ENCODE measurements around the gene TRPC4AP. TPM values are rescaled to one million over a fixed set of nuclear protein-coding genes. Genes with fewer than 3 reads are reported as not detected.
"Not testable (repeated sequence)": the region's sequence is repeated elsewhere in the genome, so short reads cannot be mapped to it uniquely, and the experiment has no call there.

Gene TRPC4AP
- total RNA-seq, 1 donor from 2014 or later: 44.6 TPM

DNA sequence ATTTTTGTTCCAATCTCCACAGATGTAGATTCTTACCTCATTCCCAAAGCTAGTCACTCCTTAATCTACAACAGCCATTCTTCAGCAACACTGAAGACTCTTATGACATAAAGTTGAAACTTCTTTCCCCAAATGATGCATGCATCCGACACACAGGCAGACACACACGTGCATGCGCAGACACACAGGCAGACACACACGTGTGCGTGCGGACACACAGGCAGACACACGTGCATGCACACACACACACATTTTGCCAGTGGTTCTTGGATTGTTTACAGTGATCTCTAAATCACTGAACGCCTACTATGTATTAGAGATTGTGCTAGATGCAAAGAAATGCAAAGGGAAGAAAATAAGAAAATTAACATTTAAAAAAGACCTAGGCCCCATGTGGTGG lies 9.0 kb upstream of the TRPC4AP start:
- no peak for DNase-seq

DNA sequence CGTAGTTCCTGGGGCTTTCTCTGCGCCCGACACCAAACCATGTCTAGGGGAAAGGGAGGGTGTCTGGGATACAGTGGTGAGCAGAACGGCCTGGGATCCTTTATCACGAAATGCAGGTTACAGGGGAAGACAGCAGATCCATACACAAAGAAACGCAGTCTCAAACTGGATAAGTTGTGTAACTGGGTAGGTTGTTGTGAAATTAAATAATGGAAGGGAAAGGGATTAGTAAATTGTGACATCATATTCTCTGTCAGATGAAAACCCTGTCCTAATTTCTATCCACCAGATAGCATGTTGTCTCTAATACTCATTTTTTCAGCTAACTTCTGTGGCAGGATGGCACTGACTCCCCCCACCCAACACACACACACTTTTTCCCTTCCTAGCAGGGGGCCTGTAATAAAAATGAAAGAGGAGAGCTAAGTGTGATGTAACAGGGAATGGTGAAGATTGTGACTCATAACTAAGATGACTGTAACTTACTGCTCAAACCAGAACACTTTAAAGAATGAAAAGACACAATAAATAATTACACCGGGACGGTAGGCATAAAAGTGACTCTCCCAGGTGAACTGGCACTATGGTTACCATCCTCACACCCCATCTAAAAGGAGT lies 769 bp upstream of the TRPC4AP start:
- no peak for DNase-seq

DNA sequence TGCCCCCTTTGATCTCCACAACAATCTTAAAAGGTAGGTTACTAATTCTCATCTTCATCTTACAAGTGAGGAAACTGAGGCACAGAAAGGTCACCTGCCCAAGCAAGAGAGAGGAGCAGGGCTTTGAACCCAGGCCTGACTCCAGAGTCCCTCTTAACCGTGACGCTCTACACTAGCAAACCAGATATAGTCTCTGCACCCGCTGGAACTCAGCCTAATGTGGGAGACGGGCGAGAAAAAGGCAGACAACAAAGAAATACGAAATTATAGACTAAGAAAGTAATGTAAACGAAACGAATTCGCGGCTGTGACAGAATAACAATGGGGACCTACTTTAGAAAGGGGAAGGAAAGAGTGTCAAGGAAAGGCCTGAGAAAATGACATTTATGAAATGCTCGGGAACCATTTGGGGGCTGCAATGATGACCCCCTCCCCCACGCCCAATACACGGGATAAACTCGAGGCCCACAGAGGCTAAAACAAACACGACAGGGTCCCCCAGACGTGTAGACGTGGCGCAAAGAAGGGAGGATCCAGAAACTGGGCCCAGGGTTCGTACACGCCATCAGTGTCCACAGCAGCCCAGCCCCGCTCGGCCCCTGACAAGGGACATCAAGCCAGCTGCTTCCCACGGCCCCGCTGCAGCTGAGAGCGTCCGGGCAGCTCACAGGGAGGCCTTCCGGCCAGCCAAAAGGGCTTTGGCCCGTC lies 637 bp downstream of the TRPC4AP start:
- DNase-seq: no peak

DNA sequence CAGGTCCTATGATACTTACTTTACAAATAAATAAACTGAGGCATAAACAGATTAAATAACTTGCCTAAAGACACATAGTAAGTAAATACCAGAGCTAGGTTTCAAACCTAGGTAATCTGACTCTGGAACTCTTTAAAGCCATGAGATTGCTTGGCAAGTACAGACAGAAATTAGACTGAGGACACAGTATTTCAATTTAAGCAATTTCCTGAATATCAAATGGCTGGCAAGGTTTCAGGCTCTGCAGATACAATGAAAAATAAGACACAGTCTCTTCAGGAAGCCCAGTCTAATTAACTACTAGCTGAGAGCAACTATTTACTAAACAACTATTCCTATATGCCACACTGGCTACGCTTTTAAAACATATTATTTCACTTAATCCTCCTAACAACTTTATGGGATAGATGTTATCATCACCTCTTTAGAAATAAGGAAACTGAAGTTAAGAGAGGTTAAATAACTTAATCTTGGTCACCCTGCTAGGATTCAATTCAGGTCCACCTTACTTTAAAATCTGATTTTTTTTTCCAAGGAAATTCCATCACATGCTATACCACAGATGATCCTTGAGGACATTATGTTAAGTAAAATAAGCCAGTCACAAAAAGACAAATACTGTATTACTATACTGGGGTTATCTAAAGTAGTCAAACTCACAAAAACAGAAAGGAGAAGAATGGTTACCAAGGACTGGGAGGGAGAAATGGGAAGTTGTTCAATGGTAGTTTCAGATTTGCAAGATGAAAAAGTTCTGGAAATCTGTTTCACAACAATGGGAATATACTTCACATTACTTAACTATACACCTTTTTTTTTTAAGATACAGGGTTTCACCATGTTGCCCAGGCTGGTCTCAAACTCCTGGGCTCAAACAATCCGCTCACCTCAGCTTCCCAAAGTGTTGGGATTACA lies 4.1 kb downstream of the TRPC4AP start:
- DNase-seq: no peak

DNA sequence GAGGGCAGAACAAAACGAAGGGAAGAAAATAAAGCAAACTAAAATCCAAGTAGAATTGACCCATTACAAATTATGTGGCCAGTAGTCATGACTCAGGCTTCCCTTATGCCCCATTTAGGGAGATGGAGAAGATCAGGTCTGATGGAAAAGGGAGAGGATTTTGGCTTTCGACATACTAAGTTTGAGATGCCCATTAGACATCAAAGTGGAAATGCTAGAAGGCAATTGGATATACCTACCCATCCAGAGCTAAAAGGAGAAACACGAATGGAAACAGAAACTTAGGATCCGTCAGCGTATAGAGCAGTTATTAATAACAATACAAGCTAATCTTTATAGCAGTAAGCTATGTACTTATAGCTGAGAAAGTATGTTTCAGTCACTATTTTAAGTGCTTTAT lies 4.8 kb downstream of the TRPC4AP start:
- no peak for DNase-seq

DNA sequence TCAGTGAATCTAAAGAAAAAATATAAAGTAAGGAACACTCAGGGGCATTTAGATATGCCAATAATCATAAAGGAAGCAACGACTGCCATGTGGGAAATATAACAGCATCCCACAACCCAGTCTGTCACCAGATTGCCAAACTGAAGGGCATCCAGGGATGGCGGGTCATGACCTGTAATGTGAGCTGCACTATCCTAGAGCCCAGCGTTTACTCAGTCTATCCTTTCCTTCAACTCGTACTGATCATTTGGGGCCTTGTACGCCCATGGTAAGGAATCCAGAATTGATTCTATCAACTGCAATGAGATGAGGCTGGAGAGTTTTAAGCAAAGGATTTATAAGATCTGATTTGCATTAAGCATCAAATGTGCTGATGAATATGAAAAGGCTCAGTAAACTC lies 5.3 kb downstream of the TRPC4AP start:
- DNase-seq: no peak

DNA sequence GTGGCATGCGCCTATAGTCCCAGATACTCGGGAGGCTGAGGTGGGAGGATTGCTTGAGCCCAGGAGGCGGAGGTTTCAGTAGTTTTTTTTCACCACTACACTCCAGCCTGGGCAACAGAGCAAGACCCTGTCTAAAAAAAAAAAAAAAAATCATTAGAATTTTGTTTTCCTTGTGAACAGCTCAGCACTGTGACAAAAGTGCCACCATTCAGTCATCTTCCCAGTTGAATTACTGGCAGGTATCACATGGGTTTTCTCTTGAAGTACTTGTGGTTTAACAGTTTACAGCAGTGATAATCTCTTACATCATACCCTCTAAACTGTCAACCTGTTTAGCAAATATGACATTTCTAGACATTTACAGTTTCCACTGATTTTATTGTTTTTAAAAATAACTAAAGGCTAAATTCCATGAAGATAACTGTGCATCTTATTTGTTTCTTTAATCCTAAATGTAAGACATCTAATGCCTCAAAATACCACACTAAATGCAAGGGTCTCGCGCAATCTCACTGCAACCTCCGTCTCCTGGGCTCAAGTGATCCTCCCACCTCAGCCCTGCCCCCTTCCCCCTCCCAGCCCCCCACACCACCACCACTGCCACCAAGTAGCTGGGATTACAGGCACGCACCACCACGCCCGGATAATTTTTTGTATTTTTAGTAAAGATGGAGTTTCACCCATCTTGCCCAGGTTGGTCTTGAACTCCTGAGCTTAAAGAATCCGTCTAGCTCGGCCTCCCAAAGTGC lies 7.0 kb downstream of the TRPC4AP start:
- DNase-seq: no peak

DNA sequence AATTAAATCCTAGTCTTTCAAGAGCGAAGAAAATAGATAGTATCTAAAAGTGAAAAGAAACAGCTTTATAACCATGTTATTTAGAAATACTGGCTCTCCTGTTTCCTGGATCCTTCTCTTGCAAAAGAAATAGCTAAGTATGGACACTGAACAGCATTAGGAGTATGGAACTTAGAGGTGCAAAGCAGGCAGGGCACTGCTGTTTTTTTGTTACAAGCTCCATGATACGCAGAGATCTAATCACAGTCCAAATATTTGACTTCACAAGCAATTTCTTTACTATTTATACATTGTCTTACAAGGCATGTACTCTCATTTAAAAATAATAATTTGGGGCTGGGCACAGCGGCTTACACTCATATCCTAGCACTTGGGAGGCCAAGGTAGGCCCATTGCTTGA lies 7.6 kb downstream of the TRPC4AP start:
- DNase-seq: no peak

DNA sequence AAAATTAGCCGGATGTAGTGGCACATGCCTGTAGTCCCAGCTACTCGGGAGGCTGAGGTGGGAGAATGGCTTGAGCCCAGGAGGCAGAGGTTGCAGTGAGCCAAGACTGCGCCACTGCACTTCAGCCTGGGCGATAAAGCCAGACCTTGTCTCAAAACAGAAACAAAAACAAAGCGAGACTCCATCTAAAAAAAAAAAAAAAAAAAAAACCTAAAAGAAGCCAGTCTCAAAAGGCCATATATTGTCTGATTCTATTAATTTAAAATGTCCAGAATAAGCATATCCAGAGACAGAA lies 12.3 kb downstream of the TRPC4AP start:
- DNase-seq: not testable (repeated sequence)

DNA sequence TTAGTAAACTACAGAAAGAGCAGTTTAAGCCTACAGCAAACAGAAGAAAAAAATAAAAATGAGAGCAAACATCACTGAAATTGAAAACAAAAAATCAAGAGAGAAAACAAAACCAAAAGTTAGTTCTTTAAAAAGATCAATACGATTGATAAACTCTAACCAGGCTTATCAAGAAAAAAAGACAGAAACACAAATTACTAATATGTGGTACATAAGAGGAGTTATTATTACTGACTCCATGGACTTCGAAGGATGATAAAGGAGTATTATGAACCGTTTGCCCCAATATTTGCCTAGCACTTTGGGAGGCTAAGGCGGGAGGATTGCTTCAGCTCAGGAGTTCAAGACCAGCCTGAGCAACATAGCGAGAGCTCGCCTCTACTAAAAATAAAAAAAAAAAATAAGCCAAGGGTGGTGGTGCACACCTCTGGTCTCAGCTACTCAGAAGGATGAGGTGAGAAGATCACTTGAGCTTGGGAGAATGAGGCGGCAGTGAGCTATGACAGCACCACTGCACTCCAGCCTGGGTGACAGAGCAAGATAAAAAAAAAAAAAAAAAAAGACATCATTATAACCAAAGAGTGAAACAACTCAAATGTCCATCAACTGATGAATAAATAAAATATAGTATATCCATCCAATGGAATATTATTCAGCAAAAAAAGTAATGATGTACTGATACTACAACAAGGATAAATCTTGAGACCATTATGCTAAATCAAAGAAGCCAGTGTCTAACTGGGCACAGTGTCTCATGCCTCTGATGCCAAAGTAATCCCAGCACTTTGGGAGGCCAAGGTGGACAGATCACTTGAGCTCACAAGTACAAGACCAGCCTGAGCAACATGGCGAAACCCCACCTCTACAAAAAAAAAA lies 12.9 kb downstream of the TRPC4AP start:
- no peak for DNase-seq

DNA sequence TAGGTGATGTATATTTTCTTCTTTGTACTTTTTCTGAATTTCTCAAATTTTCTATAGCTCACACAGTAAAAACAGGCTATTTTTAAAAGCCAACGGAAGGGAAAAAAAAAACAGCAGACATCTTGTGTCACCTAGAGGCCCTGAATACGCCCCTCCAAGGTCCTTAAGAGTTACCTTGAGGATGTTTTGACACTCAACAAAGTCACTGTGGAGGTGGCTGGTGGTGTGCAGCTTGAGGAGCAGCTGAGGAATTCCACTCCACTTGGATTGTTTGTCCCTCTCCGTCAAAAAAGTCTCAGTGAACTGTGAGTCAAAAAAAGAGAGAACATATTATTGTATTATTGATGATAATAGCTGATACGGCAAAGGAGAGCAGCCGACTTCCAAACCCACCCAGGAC lies 14.7 kb downstream of the TRPC4AP start:
- DNase-seq: no peak

DNA sequence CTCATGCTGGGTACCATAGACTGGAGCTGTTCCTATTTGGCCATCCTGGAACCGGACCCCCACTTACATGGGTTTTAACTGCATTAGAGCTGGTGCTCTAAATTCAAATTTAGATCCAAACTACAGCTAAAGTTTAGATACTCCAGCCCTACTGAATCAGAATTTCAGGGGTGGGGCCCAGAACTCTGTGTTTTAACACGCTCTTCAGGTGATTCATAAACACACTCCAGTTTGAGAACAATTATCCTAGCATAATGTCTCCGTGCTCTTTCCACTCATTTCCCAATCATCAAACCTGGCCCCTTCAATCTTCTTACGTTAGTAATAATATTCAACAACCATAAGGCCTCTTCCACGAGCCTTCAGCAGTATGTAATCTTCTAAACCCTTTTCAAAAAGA lies 15.3 kb downstream of the TRPC4AP start:
- no peak for DNase-seq

DNA sequence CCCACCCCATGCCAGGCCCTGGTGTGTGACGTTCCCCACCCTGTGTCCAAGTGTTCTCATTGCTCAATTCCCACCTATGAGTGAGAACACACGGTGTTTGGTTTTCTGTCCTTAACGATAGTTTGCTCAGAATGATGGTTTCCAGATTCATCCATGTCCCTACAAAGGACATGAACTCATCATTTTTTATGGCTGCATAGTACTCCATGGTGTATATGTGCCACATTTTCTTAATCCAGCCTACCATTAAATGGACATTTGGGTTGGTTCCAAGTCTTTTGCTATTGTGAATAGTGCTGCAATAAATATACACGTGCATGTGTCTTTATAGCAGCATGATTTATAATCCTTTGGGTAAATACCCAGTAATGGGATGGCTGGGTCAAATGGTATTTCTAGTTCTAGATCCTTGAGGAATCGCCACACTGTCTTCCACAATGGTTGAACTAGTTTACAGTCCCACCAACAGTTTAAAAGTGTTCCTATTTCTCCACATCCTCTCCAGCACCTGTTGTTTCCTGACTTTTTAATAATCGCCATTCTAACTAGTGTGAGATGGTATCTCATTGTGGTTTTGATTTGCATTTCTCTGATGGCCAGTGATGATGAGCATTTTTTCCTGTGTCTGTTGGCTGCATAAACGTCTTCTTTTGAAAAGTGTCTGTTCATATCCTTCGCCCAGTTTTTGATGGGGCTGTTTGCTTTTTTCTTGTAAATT lies 21.0 kb downstream of the TRPC4AP start:
- not testable (repeated sequence) for DNase-seq

DNA sequence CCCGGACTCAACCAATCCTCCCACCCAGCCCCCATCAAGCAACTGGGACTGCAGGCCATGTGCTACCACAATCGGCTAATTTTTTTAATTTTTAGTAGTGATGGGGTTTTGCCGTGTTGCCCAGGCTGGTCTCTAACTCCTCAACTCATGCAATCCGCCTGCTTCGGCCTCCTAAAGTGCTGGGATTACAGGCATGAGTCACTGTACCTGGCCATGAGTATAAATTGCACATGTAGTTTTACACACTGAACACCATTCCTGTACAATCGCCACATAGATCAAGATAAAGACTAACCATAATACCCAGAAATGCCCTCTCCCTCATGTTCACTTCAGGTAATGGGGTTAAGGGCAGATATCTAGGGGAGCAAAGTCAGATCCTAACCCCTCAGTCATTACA lies 26.4 kb downstream of the TRPC4AP start:
- no peak for DNase-seq

DNA sequence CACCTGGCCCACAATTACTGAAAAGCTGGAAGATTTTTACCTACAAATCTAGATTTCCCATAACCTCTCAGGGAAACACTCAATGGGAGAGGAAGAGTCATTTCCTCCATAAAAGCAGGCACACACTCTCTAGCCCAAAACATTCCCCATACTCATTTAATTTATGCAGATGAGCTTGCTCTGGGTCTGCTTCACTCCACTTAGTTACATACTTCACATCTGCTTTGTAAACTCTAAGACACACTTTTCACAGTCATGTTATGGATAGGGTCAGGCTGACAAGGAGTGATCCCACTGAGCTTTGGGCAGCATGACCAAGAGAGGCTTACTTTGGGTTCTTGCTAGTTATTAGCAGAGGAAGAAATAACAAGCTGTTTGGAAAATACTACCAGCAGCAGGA lies 27.4 kb downstream of the TRPC4AP start:
- no peak for DNase-seq

DNA sequence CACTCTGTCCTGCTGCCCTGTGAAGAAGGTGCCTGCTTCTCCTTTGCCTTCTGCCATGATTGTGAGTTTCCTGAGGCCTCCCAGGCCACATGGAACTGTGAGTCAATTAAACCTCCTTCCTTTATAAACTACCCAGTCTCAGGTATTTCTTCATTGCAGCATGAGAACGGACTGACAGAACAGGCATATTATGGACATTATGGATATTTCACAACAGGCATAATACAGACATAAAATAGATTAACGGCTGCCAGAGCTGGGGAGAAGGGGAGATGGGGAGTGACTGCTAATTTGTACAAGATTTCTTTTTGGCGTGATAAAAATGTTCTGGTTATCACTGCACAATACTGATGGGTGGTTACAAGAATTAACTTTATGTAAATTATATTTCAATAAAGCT lies 29.4 kb downstream of the TRPC4AP start:
- DNase-seq: no peak

DNA sequence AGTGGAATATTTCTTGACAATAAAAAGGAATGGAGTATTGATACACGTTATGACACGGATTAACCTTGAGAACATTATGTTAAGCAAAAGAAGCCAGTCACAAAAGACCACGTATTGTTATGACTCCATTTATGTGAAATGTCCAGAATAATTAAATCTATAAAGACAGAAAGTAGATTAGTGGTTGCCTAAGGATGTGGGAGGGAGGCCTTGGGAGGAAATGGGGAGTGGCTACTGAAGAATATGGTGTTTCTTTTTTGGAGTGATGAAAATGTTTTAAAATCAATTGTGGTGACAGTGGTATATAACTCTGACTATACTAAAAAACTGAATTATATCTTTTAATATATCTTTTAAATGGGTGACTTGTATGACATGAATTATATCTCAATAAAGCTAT lies 30.1 kb downstream of the TRPC4AP start:
- no peak for DNase-seq

DNA sequence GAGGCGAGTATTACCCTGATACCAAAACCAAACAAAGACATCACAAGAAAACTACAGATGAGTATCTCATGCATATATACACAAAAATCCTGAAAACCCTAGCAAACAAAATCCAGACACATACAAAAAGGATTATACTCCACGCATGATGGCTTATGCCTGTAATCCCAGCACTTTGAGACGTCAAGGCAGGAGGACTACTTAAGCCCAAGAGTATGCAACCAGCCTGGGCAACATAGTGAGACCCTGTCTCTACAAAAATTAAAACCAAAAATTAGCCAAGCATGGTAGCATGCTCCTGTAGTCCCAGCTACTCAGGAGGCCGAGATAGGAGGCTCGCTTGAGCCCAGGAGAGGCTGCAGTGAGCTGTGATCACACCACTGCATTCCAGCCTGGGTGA lies 32.4 kb downstream of the TRPC4AP start:
- DNase-seq: no peak

DNA sequence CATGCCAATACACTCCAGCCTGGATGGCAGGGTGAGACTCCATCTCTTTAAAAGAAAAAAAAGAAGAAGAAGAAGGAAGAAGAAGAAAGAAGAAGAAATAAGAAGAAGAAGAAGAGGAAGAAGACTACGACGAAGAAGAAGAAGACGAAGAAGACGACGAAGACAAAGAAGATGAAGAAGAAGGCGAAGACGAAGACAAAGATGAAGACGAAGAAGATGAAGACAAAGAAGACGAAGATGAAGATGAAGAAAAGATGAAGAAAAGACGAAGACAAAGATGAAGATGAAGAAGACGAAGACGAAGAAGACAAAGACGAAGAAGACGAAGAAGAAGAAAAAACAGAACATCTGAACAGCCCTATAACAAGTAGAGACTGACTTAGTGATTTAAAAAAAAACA lies 33.0 kb downstream of the TRPC4AP start:
- DNase-seq: no peak

DNA sequence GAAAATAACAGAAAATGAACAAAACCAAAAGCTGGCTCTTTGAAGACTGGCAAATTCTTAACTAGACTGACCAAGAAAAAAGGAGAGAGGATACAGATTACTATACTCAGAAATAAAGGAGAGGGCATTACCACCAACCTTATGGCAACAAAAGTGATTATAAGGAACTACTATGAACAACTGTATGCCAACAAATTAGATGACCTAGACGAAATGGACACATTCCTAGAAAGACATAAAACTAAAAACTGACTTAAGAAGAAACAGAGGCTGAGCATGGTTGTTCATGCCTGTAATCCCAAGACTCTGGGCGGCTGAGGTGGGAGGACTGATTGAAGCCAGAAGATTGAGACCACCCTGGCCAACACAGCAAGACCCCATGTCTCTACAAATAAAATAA lies 33.5 kb downstream of the TRPC4AP start:
- DNase-seq: no peak

Measured in skin of body (tissue), 2 donors.